Fibroblast of the aortic adventitia (primary cell): Measurements from ENCODE around the gene EIF4E2. TPM values are rescaled to one million over a fixed set of nuclear protein-coding genes. Genes with fewer than 3 reads are reported as not detected.

Source experiments
- DNase-seq: peaks from one replicate; pipeline ENCODE4 v3.0.0-alpha.2; 2010; ENCODE audit warnings: low read depth
- H3K4me3 ChIP-seq: 2 replicates; pipeline ENCODE4 v1.5.1; 2011; ENCODE audit warnings: low read depth, mild to moderate bottlenecking, control low read depth, low read length, moderate library complexity
- CTCF ChIP-seq: IDR thresholded peaks from 2 replicates; pipeline ENCODE4 v1.5.1; 2011; ENCODE audit warnings: mild to moderate bottlenecking, low read length, control low read depth, inconsistent platforms; ENCODE audit not compliant: insufficient read depth
- total RNA-seq: library from RNA; depleted of rRNA; stranded (reverse); fragments of >200 nt; gene quantifications from 2 replicates; pipeline ENCODE4 v1.2.3, GENCODE V29; 2012; ENCODE audit warnings: low replicate concordance

The EIF4E2 gene
- total RNA-seq, 1 donor = 72.6 TPM

DNA sequence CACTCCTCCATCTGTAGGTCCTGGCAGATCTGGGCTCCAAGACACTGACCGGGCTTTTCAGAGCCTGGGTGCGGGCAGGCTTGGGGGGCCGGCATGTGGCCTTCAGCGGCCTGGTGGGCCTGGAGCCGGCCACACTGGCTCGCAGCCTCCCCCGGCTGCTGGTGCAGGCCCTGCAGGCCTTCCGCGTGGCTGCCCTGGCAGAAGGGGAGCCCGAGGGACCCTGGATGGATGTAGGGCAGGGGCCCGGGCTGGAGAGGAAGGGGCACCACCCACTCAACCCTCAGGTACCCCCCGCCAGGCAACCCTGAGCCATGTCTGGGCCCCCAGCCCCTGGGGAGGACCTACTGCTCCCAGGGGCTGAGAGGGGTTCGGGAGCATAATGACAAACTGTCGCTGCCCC, 25.3 kb upstream of the EIF4E2 start:
- TF ChIP-seq CTCF = no peak
- DNase-seq = no peak
- no peak overlapping the region for H3K4me3 ChIP-seq

GRCh38 chr2:232525791-232526371, 24.6 kb upstream of the EIF4E2 start, which contains the start of gene CHRND:
Gene CHRND, plus strand, starts transcription at chr2:232526160. Its CDS starts 56 bp downstream, at chr2:232526216.
- DNase-seq = no peak
- H3K4me3 ChIP-seq = no peak within 1 kb of the TSS
- no peak for TF ChIP-seq CTCF

- no peak for TF ChIP-seq CTCF
- no peak overlapping the region for H3K4me3 ChIP-seq
- no peak for DNase-seq
Measured at GRCh38 chr2:232526372-232526941, 24.0 kb upstream of the EIF4E2 start.

- DNase-seq = no peak
- TF ChIP-seq CTCF = no peak
- no peak overlapping the region for H3K4me3 ChIP-seq
Measured at GRCh38 chr2:232527905-232528470, 22.5 kb upstream of the EIF4E2 start.

GRCh38 chr2:232528746-232529460, 21.6 kb upstream of the EIF4E2 start:
- H3K4me3 ChIP-seq = no peak overlapping the region
- TF ChIP-seq CTCF = no peak
- DNase-seq = no peak

DNA sequence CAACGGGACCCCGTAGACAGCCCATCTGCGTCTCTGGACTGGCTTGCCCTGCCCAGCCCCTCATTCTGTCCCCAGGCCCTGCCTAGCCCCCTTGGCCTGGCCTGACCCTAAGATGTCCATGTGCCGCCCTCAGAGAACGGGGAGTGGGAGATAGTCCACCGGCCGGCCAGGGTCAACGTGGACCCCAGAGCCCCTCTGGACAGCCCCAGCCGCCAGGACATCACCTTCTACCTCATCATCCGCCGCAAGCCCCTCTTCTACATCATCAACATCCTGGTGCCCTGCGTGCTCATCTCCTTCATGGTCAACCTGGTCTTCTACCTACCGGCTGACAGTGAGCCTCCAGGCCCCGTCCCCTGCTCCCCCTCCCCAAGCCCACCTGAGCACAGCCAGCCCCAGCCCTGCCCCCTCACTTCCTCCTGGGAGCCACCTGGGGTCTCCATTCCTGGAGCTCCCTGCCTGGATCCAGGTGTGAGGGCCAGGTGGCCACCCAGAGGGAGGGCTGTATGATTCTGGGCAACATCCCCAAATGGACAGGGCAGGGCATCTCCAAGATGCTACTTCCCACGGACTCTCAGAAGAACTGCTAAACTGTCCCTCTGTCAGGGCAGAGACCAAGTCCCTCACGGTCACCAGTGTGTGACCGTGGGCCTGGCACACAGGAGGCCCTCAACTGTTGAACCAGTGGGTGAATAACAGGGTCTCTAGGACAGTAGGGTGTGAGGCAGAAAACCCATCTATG, 20.5 kb upstream of the EIF4E2 start:
- H3K4me3 ChIP-seq = no peak overlapping the region

More for the DNA sequence above, 20.5 kb upstream of the EIF4E2 start:
- DNase-seq = no peak
- no peak for TF ChIP-seq CTCF
